GM18505 (cell line): ENCODE data around the gene ATG2B.

Source experiments
- ATAC-seq: cut with Tn5 transposase; IDR thresholded peaks from one replicate; pipeline ENCODE4 v1.9.1; 2021; ENCODE audit not compliant: unreplicated experiment
- POLR2A ChIP-seq: IDR thresholded peaks from 4 replicates; pipeline ENCODE4 v1.6.1; 2011; ENCODE audit warnings: borderline replicate concordance; ENCODE audit not compliant: insufficient read depth, insufficient read length; ENCODE audit errors: extremely low read depth

ATG2B gene, protein sequence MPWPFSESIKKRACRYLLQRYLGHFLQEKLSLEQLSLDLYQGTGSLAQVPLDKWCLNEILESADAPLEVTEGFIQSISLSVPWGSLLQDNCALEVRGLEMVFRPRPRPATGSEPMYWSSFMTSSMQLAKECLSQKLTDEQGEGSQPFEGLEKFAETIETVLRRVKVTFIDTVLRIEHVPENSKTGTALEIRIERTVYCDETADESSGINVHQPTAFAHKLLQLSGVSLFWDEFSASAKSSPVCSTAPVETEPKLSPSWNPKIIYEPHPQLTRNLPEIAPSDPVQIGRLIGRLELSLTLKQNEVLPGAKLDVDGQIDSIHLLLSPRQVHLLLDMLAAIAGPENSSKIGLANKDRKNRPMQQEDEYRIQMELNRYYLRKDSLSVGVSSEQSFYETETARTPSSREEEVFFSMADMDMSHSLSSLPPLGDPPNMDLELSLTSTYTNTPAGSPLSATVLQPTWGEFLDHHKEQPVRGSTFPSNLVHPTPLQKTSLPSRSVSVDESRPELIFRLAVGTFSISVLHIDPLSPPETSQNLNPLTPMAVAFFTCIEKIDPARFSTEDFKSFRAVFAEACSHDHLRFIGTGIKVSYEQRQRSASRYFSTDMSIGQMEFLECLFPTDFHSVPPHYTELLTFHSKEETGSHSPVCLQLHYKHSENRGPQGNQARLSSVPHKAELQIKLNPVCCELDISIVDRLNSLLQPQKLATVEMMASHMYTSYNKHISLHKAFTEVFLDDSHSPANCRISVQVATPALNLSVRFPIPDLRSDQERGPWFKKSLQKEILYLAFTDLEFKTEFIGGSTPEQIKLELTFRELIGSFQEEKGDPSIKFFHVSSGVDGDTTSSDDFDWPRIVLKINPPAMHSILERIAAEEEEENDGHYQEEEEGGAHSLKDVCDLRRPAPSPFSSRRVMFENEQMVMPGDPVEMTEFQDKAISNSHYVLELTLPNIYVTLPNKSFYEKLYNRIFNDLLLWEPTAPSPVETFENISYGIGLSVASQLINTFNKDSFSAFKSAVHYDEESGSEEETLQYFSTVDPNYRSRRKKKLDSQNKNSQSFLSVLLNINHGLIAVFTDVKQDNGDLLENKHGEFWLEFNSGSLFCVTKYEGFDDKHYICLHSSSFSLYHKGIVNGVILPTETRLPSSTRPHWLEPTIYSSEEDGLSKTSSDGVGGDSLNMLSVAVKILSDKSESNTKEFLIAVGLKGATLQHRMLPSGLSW (N-terminal part only)

DNA sequence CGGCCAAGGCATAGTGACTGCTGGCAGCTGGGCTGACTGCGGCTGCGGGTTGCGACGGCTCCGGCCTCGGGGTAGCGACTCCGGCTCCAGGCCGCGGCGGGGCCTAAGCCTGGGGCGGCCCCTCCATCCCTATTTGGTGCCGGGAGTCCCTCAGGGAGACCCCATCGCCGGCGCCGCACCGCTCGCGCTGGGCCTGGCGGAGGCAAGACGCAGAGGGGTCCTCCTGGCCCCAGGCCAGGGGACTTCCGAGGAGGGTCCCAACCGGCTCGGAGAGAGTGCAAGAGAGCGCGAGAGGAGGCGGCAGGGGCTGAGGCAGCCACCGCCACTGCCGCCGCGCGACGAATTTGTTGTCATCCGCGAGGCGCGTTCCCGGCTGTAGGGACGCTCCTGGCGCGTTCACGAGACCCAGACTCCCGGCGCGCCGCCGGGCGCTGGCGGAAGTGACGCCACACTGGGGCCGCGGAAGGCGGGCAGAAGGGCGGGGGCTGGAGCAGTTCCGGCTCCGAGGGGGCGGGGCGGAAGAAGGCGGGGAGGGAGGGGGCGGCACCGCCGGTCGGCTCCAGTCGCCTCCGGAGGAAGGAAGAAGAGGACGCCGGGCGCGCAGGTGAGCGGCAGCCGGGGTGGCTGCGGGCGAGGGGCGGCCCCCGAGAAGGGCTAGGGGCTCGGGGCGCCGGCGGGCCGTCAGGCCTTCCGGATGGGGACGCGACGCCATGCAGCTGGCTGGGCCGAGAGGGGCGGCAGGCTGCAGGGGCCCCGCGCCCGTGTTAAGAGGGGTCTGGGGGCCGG is at the start of gene ATG2B, which contains the start of gene GSKIP:
Gene ATG2B (minus strand): TSS at position 377 of the 786 bp plus-strand sequence. CDS start 365 bp downstream, at position 12.
Gene GSKIP (plus strand): TSS at position 562 of the 786 bp plus-strand sequence. CDS start 18,722 bp downstream, outside the sequence.
- peak; percentile 82 for TF ChIP-seq POLR2A
- peak; percentile 77 for ATAC-seq

GRCh38 chr14:96410119-96410518 is 47.0 kb upstream of the ATG2B start:
- TF ChIP-seq POLR2A, result no peak
- no peak for ATAC-seq

DNA sequence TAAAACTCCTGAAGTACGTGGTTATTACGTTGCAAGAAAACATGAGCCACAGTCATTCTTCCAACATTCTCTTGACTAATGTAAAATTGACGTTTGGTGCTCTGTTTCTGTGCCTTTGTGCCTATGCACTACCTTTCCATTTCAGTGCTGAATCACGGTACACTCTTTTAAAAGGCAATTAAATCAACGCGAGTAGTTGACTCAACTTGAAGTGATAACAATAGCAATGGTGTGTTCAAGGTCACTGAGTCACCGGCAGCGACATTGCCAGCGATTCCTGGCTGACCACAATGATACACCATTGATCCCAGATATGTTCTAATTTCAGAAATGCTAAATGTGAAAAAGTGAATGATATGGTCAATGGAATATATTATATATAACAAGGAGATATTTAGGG is 46.6 kb upstream of the ATG2B start:
- no peak for TF ChIP-seq POLR2A
- ATAC-seq, result no peak

GRCh38 chr14:96408608-96409007 is 45.5 kb upstream of the ATG2B start:
- TF ChIP-seq POLR2A, result no peak
- ATAC-seq, result no peak

- no peak for TF ChIP-seq POLR2A
- ATAC-seq, result no peak
These were observed 44.9 kb upstream of the ATG2B start for GRCh38 chr14:96407935-96408570.

DNA sequence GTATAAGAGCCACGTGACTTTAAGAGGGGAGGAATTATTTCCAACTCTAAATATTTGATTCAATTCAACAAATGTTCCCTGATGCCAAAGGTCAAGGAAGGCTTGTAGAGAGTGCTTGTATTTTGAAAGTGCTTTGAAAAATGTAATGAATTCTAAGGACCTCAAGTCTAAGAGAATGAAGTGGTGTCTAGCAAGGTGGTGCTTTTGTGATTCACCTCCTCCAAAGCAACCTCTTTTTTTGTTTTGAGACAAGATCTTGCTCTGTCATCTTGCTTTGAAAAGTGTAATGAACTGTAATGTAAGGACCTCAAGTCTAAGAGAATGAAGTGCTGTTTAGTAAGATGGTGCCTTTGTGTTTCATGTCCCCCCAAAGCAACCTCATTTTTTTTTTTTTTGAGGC is 42.5 kb upstream of the ATG2B start:
- no peak for TF ChIP-seq POLR2A
- ATAC-seq, result no peak

- ATAC-seq, result no peak
- TF ChIP-seq POLR2A, result no peak
These were observed 40.3 kb upstream of the ATG2B start for GRCh38 chr14:96403409-96403808.

DNA sequence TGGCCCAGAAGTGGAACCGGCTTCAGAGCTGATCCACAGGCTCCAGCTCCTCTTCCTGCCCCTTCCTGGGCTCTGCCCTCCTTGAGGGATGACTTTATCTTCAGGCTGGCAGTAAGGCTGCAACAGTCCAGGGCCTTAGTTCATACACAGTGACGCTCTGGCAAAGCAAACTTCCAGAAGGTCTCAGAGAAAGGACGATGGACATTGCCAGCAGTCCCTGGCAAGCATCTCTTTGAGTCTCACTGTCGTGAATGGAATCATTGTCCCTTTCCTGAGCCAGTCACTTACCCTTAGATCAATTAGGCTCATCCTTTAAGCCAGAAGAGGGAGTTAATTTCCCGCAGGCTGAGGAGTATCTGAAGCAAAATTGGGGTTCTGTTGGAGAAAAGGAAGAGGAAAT is 37.4 kb upstream of the ATG2B start:
- no peak for ATAC-seq
- TF ChIP-seq POLR2A, result no peak

GRCh38 chr14:96399405-96399804 is 36.3 kb upstream of the ATG2B start:
- ATAC-seq, result no peak
- TF ChIP-seq POLR2A, result no peak

DNA sequence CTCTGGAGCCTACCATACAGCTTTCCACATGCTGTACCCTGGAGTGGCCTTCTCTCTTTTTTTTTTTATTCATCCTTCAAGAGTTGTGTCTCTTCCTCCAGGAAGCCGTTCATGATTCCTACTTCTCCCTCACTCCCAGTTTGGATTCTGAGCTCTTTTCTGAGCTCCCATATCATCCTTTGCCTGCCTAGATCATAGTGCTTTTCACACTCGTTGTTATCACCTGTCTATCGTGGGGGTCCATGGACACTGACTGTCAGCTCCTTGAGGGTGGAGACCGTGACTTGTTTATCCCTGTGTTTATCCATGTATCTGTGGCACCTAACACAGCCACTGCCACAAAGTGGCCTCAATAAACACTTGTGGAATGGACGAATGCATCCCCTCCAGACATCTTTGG is 35.8 kb upstream of the ATG2B start:
- no peak for TF ChIP-seq POLR2A
- ATAC-seq, result no peak

DNA sequence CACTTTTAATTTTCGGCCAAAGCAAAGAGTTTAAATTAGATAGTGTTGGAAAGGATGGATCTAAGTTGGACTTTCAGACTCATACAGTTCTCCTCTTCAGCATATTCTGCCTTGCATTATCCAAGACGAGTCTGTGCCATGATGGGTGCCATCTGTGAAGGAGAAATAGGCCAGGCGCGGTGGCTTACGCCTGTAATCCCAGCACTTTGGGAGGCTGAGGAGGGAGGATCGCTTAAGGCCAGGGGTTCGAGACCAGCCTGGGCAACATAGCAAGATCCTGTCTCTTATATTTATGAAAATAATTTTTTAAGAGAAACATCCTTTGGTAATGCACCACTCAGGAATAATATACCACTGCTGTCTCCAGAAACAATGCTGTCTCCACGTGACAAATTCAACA is 35.3 kb upstream of the ATG2B start:
- no peak for TF ChIP-seq POLR2A
- ATAC-seq, result no peak

DNA sequence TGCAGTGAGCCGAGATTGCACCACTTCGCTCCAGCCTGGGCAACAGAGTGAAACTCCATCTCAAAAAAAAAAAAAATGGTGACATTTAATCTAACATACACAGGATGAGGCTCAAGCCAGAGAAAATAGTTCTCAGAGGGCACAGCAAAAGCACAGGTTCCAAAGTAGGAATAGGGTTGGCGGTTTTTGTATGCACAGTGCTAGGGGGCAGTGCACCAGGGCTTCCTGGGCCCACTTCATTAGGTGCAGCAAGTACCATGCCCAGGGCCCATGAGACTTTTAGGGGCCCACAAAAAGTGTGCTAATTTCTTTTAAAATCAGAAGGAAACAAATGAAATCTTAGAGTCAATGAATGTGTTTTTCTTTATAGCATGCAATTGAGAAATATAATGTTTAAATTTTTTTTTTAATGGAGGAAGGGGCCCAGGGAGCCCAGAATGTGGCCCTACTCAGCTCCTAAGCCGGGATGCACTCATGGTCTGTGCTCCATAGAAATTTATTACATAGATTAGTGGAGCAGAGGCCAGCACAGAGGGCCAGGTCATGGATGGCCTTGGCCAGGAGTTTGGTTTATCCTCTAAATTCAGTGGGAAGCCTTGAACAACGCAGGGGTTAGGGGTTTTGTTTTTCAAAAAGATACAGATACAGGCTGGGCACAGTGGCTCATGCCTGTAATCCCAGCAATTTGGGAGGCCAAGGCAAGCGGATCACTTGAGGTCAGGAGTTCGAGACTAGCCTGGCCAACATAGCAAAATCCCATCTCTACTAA is 31.1 kb upstream of the ATG2B start:
- no peak for TF ChIP-seq POLR2A
- no peak for ATAC-seq

DNA sequence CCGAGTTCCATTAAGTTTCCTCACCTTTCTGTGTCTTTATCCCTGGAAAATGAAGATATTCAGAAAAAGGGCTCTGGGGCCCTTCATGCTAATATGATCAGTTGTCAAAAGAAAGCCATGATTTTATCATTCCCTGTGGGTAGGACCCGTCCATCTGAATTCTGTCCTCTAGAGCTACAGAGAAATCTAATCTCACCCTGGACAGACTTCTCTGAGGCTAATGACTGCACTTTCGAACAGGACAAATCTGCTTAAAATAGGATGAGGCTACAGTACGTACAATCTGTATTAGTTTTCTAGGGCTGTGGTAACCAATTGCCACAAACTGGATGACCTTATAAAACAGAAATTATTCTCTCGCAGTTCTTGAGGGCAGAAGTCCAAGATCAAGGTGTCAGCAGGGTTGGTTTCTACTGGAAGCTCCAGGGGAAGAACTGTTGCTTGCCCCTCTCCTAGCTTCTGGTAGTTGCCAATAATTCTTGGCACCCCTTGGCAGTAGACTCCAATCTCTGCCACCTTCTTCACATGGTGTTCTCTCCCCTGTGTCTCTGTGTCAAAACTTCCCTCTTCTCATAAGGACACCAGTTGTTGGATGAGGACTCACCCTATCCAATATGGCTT is 30.0 kb upstream of the ATG2B start:
- TF ChIP-seq POLR2A, result no peak
- no peak for ATAC-seq
